Prostate gland (tissue), 2 donors: ENCODE measurements around the gene ARHGEF4.

Experiments
- POLR2AphosphoS5 ChIP-seq: sonication (generic); formaldehyde crosslinking; IDR thresholded peaks from one replicate; pipeline ENCODE4 v1.6.1; 2017; ENCODE audit warnings: antibody characterized with exemption
- TF ChIP-seq, protein P1 (sequence below), 4 experiments: fragments of 200-600 bp in 2 of 4; fragments of 450-650 bp in 2 of 4; sonication (generic) in 2 of 4; IDR thresholded peaks; 1 replicate in 3 of 4; 2 replicates in 1 of 4; pipeline ENCODE4 v1.5.1; 2016 to 2019; ENCODE audit warnings: antibody characterized with exemption in 4 of 4, mild to moderate bottlenecking in 2 of 4, moderate library complexity in 2 of 4

DNA sequence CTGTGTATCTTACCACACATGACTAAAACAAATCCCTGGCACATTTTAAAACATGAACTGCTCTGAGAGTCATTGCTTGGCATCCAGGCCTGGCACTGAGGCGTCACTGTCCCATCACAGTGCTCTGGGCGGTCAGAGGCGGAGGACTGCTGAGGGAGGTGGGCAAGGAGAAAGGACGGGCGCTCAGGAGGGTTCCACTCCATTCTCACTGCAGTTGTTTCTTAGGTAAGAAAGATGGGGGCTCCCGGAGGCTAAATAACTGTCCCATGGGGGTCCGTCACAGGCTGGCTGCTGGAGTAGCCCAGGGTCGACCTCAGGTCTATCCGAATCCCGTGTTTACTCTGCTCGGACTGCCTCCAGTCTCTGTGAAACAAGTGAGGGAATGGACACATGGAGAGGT is 139.0 kb downstream of the ARHGEF4 start:
- TF ChIP-seq, protein P1, sequence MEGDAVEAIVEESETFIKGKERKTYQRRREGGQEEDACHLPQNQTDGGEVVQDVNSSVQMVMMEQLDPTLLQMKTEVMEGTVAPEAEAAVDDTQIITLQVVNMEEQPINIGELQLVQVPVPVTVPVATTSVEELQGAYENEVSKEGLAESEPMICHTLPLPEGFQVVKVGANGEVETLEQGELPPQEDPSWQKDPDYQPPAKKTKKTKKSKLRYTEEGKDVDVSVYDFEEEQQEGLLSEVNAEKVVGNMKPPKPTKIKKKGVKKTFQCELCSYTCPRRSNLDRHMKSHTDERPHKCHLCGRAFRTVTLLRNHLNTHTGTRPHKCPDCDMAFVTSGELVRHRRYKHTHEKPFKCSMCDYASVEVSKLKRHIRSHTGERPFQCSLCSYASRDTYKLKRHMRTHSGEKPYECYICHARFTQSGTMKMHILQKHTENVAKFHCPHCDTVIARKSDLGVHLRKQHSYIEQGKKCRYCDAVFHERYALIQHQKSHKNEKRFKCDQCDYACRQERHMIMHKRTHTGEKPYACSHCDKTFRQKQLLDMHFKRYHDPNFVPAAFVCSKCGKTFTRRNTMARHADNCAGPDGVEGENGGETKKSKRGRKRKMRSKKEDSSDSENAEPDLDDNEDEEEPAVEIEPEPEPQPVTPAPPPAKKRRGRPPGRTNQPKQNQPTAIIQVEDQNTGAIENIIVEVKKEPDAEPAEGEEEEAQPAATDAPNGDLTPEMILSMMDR (IDR thresholded peaks at IDR 0.05) = no peak
- no peak for TF ChIP-seq POLR2AphosphoS5
